ENCODE data around the gene ZNF710.
A peak's percentile ranks its signal among the peaks of the same experiment; 100 is the strongest.

The ZNF710 gene

DNA sequence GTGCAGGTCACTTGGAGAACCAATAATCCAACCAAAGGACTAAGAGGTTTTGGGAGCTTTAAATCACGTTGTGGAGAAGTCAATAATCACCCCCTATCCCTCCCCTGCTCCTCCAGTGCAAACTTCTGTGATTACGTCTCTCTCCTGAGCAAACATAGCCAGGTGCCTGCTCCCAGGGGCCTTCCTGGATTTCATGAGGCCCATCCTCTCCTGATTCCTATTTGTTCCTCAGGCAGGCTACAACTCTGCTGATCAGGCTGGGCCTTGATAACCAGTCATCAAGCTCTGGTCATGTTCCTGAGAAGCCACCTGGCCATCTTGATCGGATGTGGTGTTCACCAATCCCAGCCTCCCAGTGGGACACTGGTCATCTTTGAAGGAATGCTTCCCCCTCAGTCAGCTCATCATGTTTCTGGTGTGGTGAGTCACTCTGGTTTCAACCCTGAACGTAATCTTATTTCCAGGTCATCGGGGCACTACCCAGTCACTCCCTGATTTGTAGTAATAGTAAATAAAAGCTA lies 2.9 kb upstream of the ZNF710 start:
- DNase-seq: peak in 1 of 2 experiments; percentile 62

DNA sequence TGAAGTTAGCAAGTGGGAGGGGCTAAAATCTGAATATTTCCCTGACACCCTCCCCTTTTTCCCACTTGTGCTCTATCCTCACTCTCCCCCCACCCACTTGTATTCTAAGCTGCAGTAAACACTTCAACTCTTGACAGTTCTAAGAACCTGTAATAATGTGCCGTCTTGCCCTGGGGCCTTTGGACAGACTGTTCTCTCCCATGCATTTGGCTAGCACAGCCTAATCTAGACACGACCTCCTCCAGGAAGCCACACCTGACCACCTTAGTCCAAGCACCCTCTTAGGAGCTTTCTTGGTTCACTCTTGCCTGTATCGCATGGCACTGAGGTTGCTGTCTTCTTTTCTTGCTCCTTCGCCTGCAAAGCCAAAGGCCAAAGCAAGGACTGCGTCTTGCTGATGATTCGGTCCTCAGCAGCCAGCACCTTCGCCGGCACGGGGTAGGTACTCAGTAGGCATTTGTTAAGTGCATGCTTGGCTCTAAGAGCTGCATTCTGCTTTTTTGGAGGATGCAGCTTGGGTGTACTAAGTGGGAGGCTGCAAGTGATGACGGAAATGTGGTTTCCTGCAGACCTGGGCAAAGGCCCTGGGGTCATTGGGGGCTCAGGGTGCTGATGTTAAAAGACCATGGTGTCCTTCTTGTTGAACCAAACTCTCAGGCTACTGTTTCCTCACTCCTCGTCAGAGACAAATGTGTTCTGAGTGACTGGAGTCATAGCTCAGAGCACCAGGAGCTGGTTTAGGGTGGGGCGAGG lies 2.0 kb upstream of the ZNF710 start:
- no peak for DNase-seq

DNA sequence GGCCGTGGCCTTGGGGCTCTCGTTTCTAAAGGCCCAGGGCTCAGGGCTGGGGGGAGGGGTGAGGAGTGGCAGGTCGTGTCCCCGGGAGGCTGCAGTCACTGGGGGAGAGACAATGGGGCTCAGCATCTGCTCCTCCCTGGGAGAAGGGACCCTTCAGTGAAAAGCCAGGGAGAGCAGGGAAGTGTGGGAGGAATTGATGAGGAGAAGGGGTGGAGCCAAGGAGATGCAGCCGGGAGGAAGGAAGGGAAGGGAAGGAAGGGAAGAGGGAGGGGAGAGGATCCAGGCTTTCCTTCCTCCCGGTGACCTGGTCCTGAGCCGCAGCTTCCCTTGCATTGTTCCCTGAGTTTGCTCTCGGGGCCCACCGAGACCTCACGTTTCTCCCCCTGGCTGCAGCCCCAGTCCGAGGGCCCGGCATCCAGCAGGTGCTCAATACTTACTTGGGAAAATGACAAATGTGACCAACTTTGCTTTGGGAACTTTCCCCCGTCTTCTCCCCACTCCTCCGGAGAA lies 1.4 kb upstream of the ZNF710 start:
- no peak for DNase-seq

DNA sequence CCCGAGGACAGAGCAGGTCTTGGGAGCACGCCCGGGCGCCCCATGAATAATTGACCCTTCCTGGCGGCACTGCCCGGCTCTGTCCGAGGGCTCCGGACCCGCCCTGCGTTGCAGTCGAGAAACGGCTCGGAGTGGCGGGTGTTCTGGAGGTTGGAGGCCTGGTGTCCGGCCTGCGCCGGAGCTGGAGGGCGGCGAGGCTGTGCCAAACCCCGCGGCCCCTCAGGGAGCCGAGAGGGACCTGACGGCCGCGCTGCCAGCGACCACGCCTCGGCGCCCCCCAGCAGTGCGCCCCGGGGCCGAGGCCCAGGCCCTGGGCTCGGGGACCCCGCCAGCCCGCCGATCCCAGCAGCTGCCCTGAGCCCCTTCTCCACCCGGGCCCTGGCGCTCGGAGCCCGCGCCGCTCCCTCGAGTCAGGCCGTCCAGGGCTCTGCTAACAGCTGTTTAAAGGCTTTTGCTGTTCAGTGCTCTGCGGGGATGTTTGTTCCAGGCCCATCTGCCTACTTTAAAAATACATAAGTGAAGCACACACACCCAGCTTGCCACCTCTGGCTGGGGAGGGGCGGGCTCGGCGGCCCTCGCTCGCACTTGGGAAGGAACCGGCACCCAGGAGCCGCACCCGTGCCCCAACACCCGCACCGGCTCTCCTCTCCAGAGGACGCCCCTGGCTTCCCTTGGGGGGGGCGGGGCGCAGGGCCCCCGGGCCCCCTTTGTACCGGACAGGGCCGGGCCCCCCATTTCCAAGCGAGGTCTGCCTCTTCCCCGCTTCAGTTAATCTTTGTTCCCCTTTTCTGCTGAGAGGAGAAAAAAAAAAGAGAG lies 730 bp upstream of the ZNF710 start:
- peak in 1 of 2 experiments; percentile 39 for DNase-seq

DNA sequence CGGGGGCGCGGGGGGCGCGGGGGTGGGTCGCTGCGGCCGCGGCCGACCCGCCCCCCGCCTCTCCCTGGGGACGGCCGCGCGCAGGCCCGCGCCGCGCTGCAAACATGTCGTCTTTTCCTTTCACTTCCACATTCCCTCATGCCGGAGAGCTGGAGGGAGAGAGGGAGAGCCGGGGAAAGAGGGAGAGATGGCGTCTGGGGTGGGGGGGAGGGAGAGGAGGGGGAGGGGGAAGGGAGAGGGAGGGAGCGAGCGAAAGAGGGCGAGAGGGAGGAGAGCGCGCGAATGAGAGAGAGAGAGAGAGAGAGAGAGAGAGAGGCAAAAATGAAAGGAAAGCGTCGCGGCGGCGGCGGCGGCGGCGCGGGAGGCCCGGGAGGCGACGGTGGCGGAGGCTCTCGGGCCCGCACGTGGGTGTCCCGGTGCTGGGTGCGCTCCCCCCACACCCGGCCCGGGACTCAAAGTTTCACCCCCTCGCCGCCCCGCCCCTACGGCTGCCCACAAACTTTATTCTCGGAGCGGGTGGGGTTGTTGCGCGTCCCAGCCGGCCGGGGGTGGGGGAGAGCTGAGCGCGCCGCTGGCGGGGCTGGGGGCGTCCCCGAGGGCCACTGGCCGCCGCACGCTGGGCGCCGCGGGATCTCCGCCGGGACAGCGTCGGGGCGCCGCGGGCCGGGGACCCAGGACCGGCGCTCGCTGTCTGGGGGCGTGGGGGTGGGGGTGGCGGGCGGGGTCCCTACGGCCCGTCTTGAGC lies 731 bp downstream of the ZNF710 start:
- DNase-seq: peak in 1 of 2 experiments; percentile 45

DNA sequence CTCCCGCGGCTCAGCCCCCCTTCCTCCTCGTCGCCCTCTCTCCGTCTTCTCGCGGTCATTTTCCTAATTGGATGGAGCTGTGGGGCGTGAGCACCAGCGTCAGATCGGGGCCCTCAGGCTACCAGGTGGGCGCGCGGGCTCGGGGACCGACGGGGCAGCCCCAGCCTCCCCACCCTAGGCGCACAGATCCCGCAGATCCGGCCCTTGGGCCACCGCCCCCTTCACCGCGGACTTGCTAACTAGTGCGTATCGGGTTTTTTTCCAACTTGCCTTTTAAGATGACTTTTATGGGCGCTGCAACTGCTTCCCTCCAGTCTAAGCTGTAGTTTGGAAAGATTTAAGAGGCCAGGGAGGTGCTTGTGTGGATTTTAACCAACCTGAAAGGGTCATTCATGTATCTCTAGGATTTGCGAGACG lies 1.3 kb downstream of the ZNF710 start:
- peak in 1 of 2 experiments; percentile 50 for DNase-seq

DNA sequence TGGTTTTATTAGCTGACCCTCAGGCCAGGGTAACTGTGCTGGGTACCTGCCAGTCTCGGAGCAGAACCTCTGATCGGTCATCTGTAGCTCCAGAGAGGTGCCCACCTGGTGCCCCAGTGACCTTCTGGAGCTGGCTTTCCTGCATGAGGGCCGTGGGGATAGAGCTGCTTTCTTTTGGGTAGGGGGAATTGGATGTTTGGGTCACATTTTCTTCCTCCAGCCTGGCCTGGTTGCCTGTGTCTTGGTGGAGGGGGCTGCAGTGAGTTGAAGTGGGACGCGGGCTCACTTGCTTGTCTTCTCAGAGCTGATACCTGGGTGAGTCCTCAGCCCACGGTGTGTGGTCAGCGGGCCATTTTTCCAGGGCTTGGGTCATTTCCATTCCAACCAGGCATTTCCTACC lies 2.6 kb downstream of the ZNF710 start:
- no peak for DNase-seq

DNA sequence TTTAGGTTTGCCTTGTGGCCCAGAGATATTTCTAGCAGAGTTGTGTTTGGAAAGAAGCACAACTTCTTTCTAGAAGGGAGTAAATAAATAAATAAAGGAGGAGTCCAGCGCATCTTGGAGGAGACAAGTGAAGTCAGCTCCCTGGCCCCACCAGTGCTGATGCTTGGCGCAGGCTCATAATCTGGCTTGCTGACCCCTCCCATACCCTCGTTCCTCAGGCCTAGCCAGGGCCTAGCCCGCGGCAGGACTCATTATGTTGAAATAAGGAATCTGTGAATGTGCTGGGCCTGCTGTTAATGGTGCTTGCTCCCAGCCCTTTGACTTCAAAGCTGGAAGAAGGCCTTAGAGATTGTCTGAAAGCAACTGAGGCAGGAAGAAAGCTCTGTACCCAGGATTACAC lies 3.1 kb downstream of the ZNF710 start:
- DNase-seq: no peak

DNA sequence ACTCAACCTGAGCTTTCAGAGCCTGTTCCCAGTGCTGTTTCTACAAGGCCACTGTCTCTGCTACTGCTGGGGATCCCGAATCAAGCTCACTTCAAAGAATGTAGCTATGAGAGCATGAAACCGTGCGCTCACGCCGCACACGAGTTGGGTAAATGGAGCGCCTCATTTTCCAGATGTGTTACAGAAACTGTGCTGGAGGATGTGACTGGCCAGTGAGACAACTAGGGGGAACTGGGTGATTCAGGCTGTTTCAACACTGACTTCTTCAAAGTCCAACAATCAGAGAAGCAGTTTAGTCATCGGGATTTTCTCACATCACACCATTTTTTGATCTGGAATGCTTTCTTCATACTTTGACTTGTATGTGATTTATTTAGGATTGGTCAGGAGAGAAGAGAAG lies 3.5 kb downstream of the ZNF710 start:
- DNase-seq: no peak

DNA sequence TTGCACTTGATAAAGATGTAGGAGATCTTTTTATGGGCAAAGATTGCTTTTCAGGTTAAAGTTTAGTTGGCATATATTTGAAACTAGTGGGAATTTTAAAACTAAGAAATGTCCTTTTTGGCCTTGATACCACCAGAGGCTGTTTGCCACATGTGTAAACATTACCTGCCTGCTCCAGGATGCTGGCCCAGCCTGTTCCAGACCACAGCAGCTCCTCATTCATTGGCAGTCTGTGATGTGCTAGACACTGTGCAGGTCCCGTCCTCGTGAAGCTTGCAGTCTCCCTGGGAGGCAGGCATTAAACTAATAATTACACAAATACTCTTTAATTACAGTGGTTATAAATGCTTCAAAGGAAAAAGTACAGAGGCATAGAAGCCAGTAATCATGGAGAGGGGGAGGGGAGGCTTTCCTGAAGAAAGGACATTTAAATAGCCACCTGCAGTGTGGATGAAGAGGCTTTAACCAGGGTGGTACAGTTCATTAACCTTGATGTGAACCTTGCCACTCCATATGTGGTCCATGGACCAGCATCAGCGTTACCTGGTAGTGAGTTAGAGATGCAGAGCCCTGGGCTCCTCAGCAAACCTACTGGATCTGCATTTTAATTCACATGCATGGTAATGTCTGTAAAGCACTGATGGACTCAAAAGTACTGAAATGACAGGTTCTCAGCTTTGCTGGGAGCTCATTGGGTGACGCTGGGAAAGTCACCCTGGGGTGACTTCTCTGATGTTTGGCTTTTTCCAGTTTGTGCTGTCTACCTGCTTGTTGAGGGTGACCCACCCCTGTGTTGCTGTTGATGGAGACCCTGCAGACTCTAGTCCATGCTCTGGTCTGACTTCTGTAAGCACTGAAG lies 5.3 kb downstream of the ZNF710 start:
- DNase-seq: peak in 1 of 2 experiments; percentile 37

DNA sequence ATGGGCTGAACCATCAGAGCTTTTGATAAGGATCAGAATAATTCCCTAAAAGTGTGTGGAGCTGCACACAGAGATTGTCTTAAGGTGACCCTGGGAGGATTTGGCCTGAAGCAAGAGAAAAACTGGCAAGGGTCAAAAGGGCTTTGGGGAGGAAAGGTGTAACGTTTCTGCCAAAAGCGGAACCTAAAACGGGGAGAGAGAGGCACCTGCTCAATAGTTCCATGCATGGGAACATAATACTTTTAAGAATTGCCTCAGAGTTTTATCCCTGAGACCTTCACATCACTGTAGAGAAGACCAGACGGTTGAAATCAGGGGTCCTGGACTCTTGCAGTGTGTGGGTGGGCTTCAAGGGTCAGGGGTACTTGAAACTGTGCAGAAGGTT lies 5.9 kb downstream of the ZNF710 start:
- DNase-seq: no peak

DNA sequence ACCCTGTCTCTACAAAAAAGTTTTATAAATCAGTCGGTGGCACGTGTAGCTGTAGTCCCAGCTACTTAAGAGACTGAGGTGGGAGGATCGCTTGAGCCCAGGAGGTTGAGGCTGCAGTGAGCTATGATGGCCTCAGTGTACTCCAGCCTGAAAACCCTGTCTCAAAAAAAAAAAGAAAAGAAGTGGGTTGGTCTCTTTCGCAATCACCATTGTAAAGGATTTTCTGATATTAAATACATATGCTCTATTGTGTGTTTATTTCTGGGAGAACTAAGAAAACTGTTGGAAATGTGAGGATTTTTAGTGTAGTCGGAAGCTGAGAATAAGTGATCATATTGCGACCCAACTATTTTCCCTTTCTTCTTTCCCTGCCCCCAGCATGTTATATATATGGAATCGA lies 7.5 kb downstream of the ZNF710 start:
- DNase-seq: no peak

DNA sequence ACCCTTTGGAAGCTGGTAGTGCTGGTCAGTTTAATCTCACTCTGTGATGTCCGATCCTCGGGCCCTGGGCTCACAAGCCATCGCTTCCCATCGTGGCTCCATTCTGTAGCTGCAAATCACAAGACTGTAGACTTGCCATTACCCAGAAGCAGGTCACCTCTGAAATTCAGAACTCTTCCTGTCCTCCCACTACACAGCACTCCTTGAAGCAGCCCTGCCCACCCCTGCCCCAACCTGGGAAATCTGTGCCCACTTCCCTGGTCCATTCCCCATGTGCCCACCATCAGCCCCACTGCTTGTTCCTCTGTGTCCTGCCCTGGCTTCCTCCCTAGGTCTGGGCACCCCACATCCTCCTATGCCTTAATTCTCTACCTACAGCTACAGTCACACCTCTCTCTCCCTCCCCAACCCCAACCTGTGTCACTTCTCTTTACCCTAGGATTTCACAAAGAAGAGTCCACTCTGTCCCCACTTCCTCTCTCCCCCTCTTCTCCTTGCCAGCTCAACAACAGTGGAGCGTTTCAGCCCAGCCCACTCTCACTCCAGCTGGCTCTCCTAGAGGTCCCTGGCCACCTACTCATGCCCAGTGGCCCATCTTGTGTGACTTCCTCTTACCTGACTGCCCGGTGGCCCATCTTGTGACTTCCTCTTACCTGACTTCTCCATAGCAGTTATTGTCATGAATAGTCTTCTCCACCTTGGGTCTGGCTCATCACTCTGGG lies 8.3 kb downstream of the ZNF710 start:
- no peak for DNase-seq

DNA sequence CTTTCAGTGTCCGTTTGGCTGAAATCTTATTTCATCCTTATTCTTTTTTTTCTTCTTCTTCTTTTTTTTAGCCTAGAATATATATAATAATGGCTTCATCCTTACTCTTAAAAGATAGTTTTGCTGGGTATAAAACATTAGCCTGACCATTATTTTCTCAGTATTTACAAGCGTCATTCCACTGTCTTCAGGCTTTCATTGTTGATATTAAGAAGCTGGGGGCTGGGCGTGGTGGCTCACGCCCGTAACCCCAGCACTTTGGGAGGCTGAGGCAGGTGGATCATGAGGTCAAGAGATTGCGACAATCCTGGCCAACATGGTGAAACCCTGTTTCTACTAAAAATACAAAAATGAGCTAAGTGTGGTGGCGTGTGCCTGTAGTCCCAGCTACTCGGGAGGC lies 10.6 kb downstream of the ZNF710 start:
- DNase-seq: no peak

DNA sequence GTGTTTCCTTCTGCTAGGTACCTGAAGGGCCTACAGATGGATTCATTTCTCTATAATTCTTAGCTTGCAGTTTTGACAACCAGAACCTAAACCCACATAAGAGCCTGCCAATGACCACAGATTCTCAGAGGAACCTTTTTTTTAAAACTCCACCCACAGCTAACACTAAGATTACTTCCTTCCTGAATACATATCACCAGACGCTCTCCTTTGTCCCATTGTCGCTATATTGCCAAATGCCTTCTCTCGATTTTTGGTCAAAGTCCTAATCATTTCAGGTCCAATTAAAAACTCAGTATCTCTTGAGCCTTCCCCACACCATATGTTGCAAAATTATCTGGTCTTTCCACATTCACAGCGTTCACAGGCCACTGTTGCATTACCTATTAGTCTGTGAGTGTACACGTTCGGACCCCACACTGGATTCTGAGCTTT lies 12.4 kb downstream of the ZNF710 start:
- no peak for DNase-seq

DNA sequence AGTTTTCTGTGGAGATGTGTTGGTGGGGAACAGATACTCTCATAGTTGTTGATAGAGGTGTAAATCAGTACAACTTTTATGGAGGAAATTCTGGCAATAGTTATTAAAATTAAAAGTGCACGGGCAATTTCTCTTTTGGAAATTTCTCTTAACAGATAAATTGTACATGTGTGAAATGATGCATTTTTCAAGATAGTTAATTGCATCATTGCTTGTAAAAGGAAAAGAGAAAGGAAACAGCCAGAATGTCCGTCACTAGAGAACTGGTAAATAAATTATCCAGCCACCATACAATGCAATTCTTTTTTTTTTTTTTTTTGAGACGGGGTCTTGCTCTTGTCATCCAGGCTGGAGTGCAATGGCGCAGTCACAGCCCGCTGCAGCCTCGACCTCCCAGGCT lies 14.2 kb downstream of the ZNF710 start:
- DNase-seq: no peak

DNA sequence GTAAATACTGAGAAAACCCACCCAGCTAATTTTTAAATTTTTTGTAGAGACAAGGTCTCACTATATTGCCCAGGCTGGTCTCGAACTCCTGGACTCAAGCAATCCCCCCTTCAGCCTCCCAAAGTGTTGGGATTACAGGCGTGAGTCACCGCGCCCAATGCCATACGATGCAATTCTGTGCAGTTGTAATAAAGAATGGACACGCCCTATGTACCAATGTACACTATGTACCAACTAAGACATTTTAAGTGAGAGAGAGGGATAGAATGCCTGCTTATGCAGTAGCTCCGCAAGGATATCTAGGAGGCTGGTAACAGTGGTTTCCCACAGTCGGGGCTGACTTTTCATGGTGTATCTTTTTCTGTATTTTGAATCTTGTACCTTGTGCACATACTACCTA lies 14.6 kb downstream of the ZNF710 start:
- DNase-seq: no peak

DNA sequence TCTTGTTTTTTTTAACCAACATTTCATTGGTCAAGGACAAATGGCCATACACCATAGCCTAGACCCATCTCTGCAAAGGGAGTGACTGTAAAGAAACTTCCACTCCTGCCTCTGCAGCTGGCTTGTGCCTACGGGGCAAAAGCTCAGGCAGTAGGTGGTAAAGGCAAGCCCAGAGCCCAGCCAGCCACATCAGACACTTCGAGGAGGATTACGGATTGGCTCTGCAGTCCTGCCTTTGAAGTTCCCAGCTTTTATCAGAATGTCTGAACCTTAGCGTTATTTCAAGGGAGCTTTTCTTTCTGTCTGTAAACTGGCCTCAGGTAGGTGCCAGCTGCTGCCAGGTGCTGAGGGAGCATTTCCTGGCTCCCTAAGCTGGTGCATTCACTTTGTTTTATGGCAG lies 15.6 kb downstream of the ZNF710 start:
- no peak for DNase-seq

DNA sequence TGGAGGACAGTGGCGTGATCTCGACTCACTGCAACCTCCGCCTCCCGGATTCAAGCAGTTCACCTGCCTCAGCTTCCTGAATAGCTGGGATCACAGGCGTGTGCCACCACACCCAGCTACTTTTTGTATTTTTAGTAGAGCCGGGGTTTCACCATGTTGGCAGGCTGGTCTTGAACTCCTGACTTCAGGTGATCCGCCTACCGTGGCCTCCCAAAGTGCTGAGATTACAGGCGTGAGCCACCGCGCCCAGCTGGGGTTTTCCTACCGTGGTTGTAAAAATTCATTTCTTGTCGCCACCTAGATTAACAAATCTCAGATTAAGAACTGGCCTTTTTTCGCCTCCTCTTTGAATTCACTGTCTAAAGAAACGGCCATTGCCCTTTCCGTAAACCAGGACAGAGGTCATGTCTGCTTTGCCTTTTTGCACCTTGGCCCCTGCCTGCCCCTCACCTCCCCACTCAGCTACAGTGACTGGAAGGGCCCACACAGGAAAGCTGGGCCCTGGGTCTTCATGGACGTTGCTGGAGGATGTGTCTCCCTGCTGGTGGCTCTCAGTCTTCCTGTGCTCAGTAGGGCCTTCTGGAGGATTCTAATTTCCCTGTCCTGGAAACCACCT lies 17.2 kb downstream of the ZNF710 start:
- DNase-seq: no peak

DNA sequence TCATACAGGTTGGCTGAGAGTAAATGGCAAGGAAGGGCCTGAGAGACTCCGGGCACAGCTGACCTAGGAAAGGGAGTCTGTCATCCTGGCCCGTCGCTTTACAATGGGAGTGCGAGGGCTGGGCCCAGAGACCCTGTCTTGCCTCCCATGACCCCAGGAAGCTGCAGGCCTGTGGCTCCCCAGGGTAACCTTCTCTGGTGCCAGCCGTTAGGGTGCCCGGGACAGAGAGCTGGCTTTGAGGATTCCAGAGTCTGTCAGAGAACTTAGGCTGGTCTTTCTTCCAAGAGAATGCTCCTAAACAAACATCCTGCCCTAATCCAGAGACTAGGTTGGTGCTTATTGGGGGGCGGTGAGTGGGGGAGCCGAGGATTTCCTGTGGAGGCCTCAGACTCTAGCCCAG lies 18.5 kb downstream of the ZNF710 start:
- DNase-seq: no peak

Data from NCI-H2081 (cell line).